GM23248 (cell line): ENCODE results near the gene C16orf89. TPM values are rescaled to one million over a fixed set of nuclear protein-coding genes. Genes with fewer than 3 reads are reported as not detected.

Experiments used
- DNase-seq: peaks from one replicate; pipeline ENCODE4 v3.0.0-alpha.2; 2015
- H2AFZ ChIP-seq: fragments of 200-600 bp; sonication (generic); 2 replicates; pipeline ENCODE4 v1.6.1; 2016; ENCODE audit warnings: antibody characterized with exemption
- H3F3A ChIP-seq: fragments of 200-600 bp; sonication (generic); 2 replicates; pipeline ENCODE4 v1.6.1; 2016; ENCODE audit warnings: mild to moderate bottlenecking, antibody characterized with exemption, mixed run types; ENCODE audit not compliant: insufficient read depth
- H3K27ac ChIP-seq: fragments of 200-600 bp; sonication (generic); 2 replicates; pipeline ENCODE4 v1.5.1; 2016; ENCODE audit warnings: mild to moderate bottlenecking
- H3K27me3 ChIP-seq: fragments of 200-600 bp; sonication (generic); replicated peaks from 2 replicates; pipeline ENCODE4 v1.6.1; 2016; ENCODE audit warnings: mild to moderate bottlenecking; ENCODE audit not compliant: insufficient read depth
- H3K36me3 ChIP-seq: fragments of 200-600 bp; sonication (generic); 2 replicates; pipeline ENCODE4 v1.6.1; 2016; ENCODE audit warnings: low read depth, mild to moderate bottlenecking
- H3K4me1 ChIP-seq: fragments of 200-600 bp; sonication (generic); 2 replicates; pipeline ENCODE4 v1.6.1; 2016; ENCODE audit warnings: mild to moderate bottlenecking; ENCODE audit not compliant: insufficient read depth
- H3K4me2 ChIP-seq: fragments of 200-600 bp; sonication (generic); one replicate; pipeline ENCODE4 v1.6.1; 2016; ENCODE audit warnings: mild to moderate bottlenecking; ENCODE audit not compliant: unreplicated experiment
- H3K4me3 ChIP-seq: fragments of 200-600 bp; sonication (generic); 2 replicates; pipeline ENCODE4 v1.5.1; 2016; ENCODE audit warnings: mild to moderate bottlenecking
- H3K79me2 ChIP-seq: fragments of 200-600 bp; sonication (generic); 2 replicates; pipeline ENCODE4 v1.6.1; 2016; ENCODE audit warnings: mild to moderate bottlenecking; ENCODE audit not compliant: insufficient read depth
- H3K9ac ChIP-seq: fragments of 200-600 bp; sonication (generic); 2 replicates; pipeline ENCODE4 v1.6.1; 2016; ENCODE audit warnings: mild to moderate bottlenecking
- H3K9me2 ChIP-seq: fragments of 200-600 bp; sonication (generic); 2 replicates; pipeline ENCODE4 v1.6.1; 2016; ENCODE audit warnings: mixed run types, mild to moderate bottlenecking, moderate library complexity; ENCODE audit not compliant: insufficient read depth
- H3K9me3 ChIP-seq: fragments of 200-600 bp; sonication (generic); one replicate; pipeline ENCODE4 v1.6.1; 2017; ENCODE audit warnings: low read depth
- H4K20me1 ChIP-seq: fragments of 200-600 bp; sonication (generic); 2 replicates; pipeline ENCODE4 v1.6.0; 2016; ENCODE audit not compliant: insufficient read depth
- EZH2 ChIP-seq: fragments of 200-600 bp; sonication (generic); IDR thresholded peaks from 2 replicates; pipeline ENCODE4 v1.6.1; 2018; ENCODE audit warnings: antibody characterized with exemption, mild to moderate bottlenecking; ENCODE audit not compliant: insufficient read depth, poor library complexity, severe bottlenecking
- EZH2phosphoT487 ChIP-seq: fragments of 200-600 bp; sonication (generic); IDR thresholded peaks from 2 replicates; pipeline ENCODE4 v1.6.1; 2018; ENCODE audit warnings: antibody characterized with exemption, moderate library complexity, mild to moderate bottlenecking, low read depth; ENCODE audit not compliant: insufficient read depth
- WGBS, 2 experiments: methylation state at CpG; one replicate each; pipeline ENCODE4 v1.1.6; 2015 to 2017; ENCODE audit warnings: low lambda C conversion rate in 2 of 2, low coverage in 1 of 2; ENCODE audit errors: missing lambda C conversion rate in 2 of 2; 5-methylcytosine and 5-hydroxymethylcytosine counted together
- in situ Hi-C: fragments of 300-500 bp; cut with MboI; formaldehyde crosslinking; loops from 2 replicates; pipeline ENCODE4 v1.15.0; 2020
- polyA plus RNA-seq: library from polyadenylated mRNA; unstranded; fragments of >200 nt; fragmentation: Nextera tagmentation; extraction: Ambion mirVana; gene quantifications from 2 replicates; pipeline ENCODE4 v1.2.1, GENCODE V29; 2016
- total RNA-seq: library from RNA; depleted of rRNA; stranded (reverse); fragments of >200 nt; shearing (Covaris generic); gene quantifications from 2 replicates; pipeline ENCODE4 v1.2.3, GENCODE V29; 2014

Gene C16orf89
- total and polyA plus RNA-seq, 2 experiments from 2014 or later = not detected

DNA sequence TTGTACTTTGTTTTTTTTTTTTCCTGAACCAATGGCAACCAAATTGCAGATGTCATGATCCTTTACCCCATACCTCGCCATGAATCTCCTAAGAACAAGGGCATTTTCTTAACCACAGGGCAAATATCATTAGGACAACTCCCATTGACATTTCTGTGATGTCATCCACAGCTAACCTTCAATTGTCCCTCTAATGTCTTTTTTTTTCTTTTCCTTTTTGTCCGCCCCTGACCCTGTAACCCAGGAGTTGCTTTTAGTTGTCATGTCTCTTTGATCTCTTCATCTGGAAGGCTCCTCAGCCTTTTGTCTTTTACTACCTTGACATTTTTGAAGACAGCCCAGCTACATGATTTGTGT, 31.6 kb downstream of the C16orf89 start:
- Histone ChIP-seq H3K9me2 (no peaks in the 10 kb centered on the region), H3K4me1 (peaks cover 10% of the 10 kb centered on the region), H3F3A (no peaks in the 10 kb centered on the region), H3K9ac (peak overlapping the region; percentile 83), H3K27me3 (no peaks in the 10 kb centered on the region), H3K4me3 (peak overlapping the region; percentile 84), H3K36me3 (no peaks in the 10 kb centered on the region), H2AFZ (peak overlapping the region; percentile 98), H3K9me3 (no peaks in the 10 kb centered on the region), H3K27ac (peak overlapping the region; percentile 52), H3K4me2 (peak overlapping the region; percentile 92), H4K20me1 (no peaks in the 10 kb centered on the region), H3K79me2 (0 out of 2 replicates have a peak, but pooled peaks cover 4% of the 10 kb centered on the region)
- in situ Hi-C loops = no loop called here
- 22 to 26% methylated on average over 2 of the region's 2 CpGs for WGBS, 2 experiments
- DNase-seq = peak; percentile 26
- TF ChIP-seq EZH2phosphoT487 = no peak
- no peak for TF ChIP-seq EZH2

DNA sequence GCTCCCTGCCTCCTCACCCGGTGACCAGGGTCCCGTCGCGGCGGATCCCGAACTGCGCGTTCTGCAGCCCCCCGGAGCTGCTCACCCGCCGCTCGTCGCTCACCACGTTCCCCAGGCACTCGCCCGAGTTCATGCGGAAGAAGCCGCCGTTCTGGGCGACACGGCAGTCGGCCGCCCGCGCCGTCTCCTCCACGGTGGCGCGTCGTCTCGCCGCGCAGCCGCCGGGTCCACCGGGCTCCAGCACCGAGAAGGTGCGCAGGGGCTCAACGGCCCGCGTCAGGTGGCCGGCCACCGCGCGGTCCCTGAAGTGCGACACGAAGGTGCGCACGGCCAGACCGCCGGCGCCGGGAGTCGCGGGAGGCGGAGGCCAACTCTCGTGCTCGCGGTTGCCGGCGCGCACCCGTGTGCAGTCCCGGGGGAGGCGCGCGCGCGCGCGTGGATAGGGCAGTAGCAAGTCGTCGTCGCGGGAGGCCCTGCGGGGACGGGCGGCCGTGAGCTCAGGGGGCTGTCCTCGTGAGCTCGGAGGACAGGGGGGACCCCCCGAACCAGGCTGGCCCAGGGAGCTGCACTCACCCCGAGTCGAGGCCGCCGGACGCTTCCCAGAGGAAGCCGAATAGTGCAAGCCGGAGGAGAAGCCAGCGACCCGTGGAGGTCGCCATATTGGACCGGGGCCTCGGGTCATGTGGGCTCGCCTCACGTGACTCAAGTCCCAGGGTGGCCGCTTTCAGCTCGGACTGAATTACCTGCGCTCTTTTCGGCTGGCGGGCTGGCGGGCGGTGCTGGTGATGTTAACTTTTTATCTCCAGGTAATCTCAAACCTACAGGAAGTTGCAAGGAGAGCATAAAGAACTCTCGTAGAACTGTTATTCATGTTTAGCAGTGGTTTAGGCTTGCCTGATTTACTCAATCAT, 32.2 kb downstream of the C16orf89 start, which contains the start of gene NAGPA:
Gene NAGPA (minus strand): TSS at position 680 of the 911 bp plus-strand sequence. CDS start 21 bp downstream, at position 659.
- DNase-seq = peak; percentile 94
- H3F3A ChIP-seq = no peaks in the 10 kb centered on the region
- TF ChIP-seq EZH2phosphoT487 = no peak
- TF ChIP-seq EZH2 = no peak
- in situ Hi-C loops = no loop called here
- no peaks in the 10 kb centered on the region for H3K9me2 ChIP-seq
- H3K9ac ChIP-seq = peak within 1 kb of the TSS; percentile 83
- H3K9me3 ChIP-seq = no peaks in the 10 kb centered on the region
- H4K20me1 ChIP-seq = no peaks in the 10 kb centered on the region
- peak within 1 kb of the TSS; percentile 84 for H3K4me3 ChIP-seq
- peak within 1 kb of the TSS; percentile 52 for H3K27ac ChIP-seq
- no peaks in the 10 kb centered on the region for H3K27me3 ChIP-seq
- 0 out of 2 replicates have a peak, but pooled peaks cover 4% of the 10 kb centered on the region for H3K79me2 ChIP-seq
- H3K36me3 ChIP-seq = no peaks in the 10 kb centered on the region
- peak within 1 kb of the TSS; percentile 92 for H3K4me2 ChIP-seq
- peak within 1 kb of the TSS; percentile 98 for H2AFZ ChIP-seq
- 0% methylated on average over 85 to 88 of the region's 104 CpGs for WGBS, 2 experiments
- H3K4me1 ChIP-seq = peaks cover 10% of the 10 kb centered on the region

DNA sequence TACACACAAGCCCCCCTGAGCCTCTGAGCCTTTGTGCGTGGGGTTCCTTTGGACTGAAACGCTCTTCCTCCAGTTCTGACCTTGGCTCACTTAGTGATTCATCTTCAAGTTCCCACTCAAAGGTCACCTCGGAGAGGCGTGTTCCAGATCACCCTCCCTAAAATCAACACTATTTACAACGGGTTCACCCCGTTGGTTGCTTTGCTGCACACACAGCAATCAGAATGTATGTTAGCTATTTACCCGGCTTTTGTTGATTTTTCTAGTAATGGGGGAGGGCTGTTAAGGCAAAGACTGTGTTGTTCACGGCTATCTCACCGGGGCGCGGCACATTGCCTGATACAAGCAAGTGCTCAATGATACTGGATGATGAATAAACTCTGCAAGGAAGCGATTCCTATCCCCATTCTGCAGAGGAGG, 33.0 kb downstream of the C16orf89 start:
- in situ Hi-C loops = no loop called here
- peak overlapping the region; percentile 84 for H3K4me3 ChIP-seq
- H3K9me2 ChIP-seq = no peaks in the 10 kb centered on the region
- H3K27ac ChIP-seq = no peak overlapping the region
- H4K20me1 ChIP-seq = no peaks in the 10 kb centered on the region
- TF ChIP-seq EZH2 = no peak
- no peak for TF ChIP-seq EZH2phosphoT487
- no peaks in the 10 kb centered on the region for H3K27me3 ChIP-seq
- H3K36me3 ChIP-seq = no peaks in the 10 kb centered on the region
- peak overlapping the region; percentile 92 for H3K4me2 ChIP-seq
- WGBS, 2 experiments = 39 to 40% methylated on average over 12 of the region's 12 CpGs
- DNase-seq = peak; percentile 36
- peak overlapping the region; percentile 98 for H2AFZ ChIP-seq
- 0 out of 2 replicates have a peak, but pooled peaks cover 4% of the 10 kb centered on the region for H3K79me2 ChIP-seq
- H3K9me3 ChIP-seq = no peaks in the 10 kb centered on the region
- peak overlapping the region; percentile 83 for H3K9ac ChIP-seq
- no peaks in the 10 kb centered on the region for H3F3A ChIP-seq
- peaks cover 10% of the 10 kb centered on the region for H3K4me1 ChIP-seq

DNA sequence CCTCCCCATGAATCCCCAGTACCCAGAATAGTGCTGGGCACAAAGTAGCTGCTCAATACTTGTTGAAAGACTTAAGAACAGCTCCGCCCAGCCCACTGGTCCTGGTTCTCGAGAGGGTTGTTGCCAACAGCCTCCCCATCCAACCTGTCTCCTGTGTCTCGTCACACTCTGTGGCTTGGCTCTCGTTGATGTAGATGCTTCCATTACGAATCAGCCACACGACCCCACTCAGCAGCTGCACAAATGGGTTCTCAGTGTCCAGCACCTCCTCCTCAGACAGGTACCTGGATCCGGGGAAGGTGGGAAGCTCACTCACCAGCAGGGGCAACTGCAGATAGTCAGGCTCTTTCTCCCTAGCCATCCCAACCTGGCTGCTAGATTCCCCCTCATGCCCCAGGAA, 34.2 kb downstream of the C16orf89 start:
- Histone ChIP-seq H3K9me3 (no peaks in the 10 kb centered on the region), H3K27me3 (no peaks in the 10 kb centered on the region), H3K9me2 (no peaks in the 10 kb centered on the region), H3K4me1 (peaks cover 10% of the 10 kb centered on the region), H3K4me3 (no peak overlapping the region), H3K9ac (no peak overlapping the region), H3K36me3 (no peaks in the 10 kb centered on the region), H3F3A (no peaks in the 10 kb centered on the region), H2AFZ (no peak overlapping the region), H4K20me1 (no peaks in the 10 kb centered on the region), H3K4me2 (no peak overlapping the region), H3K27ac (no peak overlapping the region), H3K79me2 (0 out of 2 replicates have a peak, but pooled peaks cover 4% of the 10 kb centered on the region)
- no peak for DNase-seq
- TF ChIP-seq EZH2phosphoT487 = no peak
- TF ChIP-seq EZH2 = no peak
- in situ Hi-C loops = no loop called here
- WGBS, 2 experiments = 59 to 66% methylated on average over 7 of the region's 7 CpGs
